ENCODE data around the gene SPEG.

DNA sequence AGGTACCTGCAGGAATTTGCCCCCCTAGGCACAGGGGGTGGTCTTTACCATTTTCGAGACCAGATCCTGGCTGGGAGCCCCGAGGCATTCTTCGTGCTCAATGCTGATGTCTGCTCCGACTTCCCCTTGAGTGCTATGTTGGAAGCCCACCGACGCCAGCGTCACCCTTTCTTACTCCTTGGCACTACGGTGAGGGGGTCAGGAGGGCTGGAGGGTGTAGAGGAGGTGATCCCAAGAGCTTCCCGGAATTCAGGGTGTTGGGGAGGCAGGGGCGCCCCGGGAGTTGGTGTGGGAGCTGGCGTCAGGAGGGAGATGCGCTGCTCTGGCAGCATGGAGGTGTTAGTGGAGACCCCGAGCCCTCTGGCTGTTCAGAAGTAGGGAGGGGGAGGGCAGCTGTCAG is 67.2 kb downstream of the SPEG start:
- TF ChIP-seq YY1 (IDR thresholded peaks at IDR 0.05; ENCODE audit: insufficient read depth, insufficient read length) (no peak), SUZ12 (IDR thresholded peaks at IDR 0.05; ENCODE audit: extremely low read depth, insufficient read depth, insufficient read length) (no peak)
